A549 (cell line): ENCODE data around the gene LRSAM1. TPM values are rescaled to one million over a fixed set of nuclear protein-coding genes. Genes with fewer than 3 reads are reported as not detected.
A peak's percentile ranks its signal among the peaks of the same experiment; 100 is the strongest.

Experiments
- ATAC-seq, 2 experiments: fragments of 200-7000 bp in 1 of 2; fragments of >200 bp in 1 of 2; cut with Nextera tagmentation in 1 of 2; cut with Tn5 transposase in 1 of 2; 3 replicates each; pipeline versions ENCODE4 v1.8.0 to v1.9.1; 2018 to 2020; ENCODE audit warnings: mild to moderate bottlenecking in 1 of 2, moderate library complexity in 1 of 2
- CTCF ChIA-PET: fragments of 300-600 bp; sonication (Branson Sonifier 250); formaldehyde crosslinking; extraction: SDS; loops from one replicate; lab custom pipeline; 2021; ENCODE audit warnings: antibody characterized with exemption, inconsistent platforms; lab: Yijun Ruan, JAX
- POLR2A ChIA-PET: fragments of 350-600 bp; formaldehyde crosslinking; extraction: SDS; loops from one replicate; lab custom pipeline; 2021; ENCODE audit warnings: antibody characterized with exemption, inconsistent platforms; lab: Yijun Ruan, JAX
- DNase-seq, 2 experiments: peaks; one replicate each; pipeline versions ENCODE4 v3.0.0 to v3.0.0-alpha.2; 2011 to 2016; ENCODE audit warnings: low read depth in 1 of 2, low spot score in 1 of 2
- FAIRE-seq: peaks from 2 replicates; lab custom pipeline; 2011; peaks lifted over from hg19 to GRCh38; lab: Jason Lieb, UNC
- H3K27ac ChIP-seq, 2 experiments: fragments of >200 bp; sonication (Bioruptor Twin); formaldehyde crosslinking; 3 replicates each; pipeline ENCODE4 v1.5.1; 2016 to 2017
- H3K4me1 ChIP-seq: fragments of >200 bp; sonication (Bioruptor Twin); formaldehyde crosslinking; 3 replicates; pipeline ENCODE4 v1.6.1; 2016
- H3K4me2 ChIP-seq: fragments of >200 bp; sonication (Bioruptor Twin); formaldehyde crosslinking; 3 replicates; pipeline ENCODE4 v1.6.1; 2016
- H3K4me3 ChIP-seq: fragments of >200 bp; sonication (Bioruptor Twin); formaldehyde crosslinking; 3 replicates; pipeline ENCODE4 v1.5.1; 2016
- H3K9me3 ChIP-seq: fragments of >200 bp; sonication (Bioruptor Twin); formaldehyde crosslinking; 3 replicates; pipeline ENCODE4 v1.6.1; 2016
- BHLHE40 ChIP-seq: IDR thresholded peaks from 2 replicates; pipeline ENCODE4 v1.6.1; 2012; ENCODE audit warnings: low read depth, low read length, inconsistent platforms
- CBX2 ChIP-seq: fragments of 200-600 bp; sonication (generic); IDR thresholded peaks from 2 replicates; pipeline ENCODE4 v1.6.1; 2016; ENCODE audit warnings: low read depth, mild to moderate bottlenecking, borderline replicate concordance
- CBX8 ChIP-seq: fragments of 200-600 bp; sonication (generic); IDR thresholded peaks from 2 replicates; pipeline ENCODE4 v1.6.1; 2016
- CEBPB ChIP-seq, 2 experiments: fragments of >200 bp in 1 of 2; sonication (Bioruptor Twin) in 1 of 2; formaldehyde crosslinking in 1 of 2; IDR thresholded peaks; 2 replicates each; pipeline ENCODE4 v1.6.1; 2012 to 2016
- E2F6 ChIP-seq: IDR thresholded peaks from 2 replicates; pipeline ENCODE4 v1.6.1; 2012; ENCODE audit warnings: low read depth, borderline replicate concordance
- EHF ChIP-seq: fragments of 250-450 bp; sonication (Bioruptor Pico); IDR thresholded peaks from 2 replicates; pipeline ENCODE4 v1.5.0; 2020; ENCODE audit warnings: mild to moderate bottlenecking
- EHMT2 ChIP-seq: fragments of 200-600 bp; sonication (generic); IDR thresholded peaks from 2 replicates; pipeline ENCODE4 v1.6.1; 2016; ENCODE audit warnings: antibody characterized with exemption, low read depth, mild to moderate bottlenecking, moderate library complexity
- GATA3 ChIP-seq: IDR thresholded peaks from 2 replicates; pipeline ENCODE4 v1.6.1; 2012; ENCODE audit warnings: borderline replicate concordance
- HEYL ChIP-seq: fragments of 250-450 bp; sonication (Bioruptor Pico); IDR thresholded peaks from 2 replicates; pipeline ENCODE4 v1.8.0; 2021; ENCODE audit warnings: mild to moderate bottlenecking, moderate library complexity
- HOXB5 ChIP-seq: fragments of 250-450 bp; sonication (Bioruptor Pico); IDR thresholded peaks from 2 replicates; pipeline ENCODE4 v1.5.0; 2020; ENCODE audit warnings: mild to moderate bottlenecking, moderate library complexity
- JUN ChIP-seq, 2 experiments: fragments of >200 bp; sonication (Bioruptor Twin); formaldehyde crosslinking; IDR thresholded peaks; 2 replicates in 1 of 2; 3 replicates in 1 of 2; pipeline ENCODE4 v1.6.1; 2016 to 2017
- KDM5A ChIP-seq: fragments of 200-600 bp; sonication (generic); IDR thresholded peaks from 2 replicates; pipeline ENCODE4 v1.6.1; 2016; ENCODE audit warnings: antibody characterized with exemption, mild to moderate bottlenecking
- MYC ChIP-seq: IDR thresholded peaks from 2 replicates; pipeline ENCODE4 v1.6.1; 2012; ENCODE audit warnings: mild to moderate bottlenecking, inconsistent platforms, low read length, improper control_type of control experiment, borderline replicate concordance
- POLR2AphosphoS2 ChIP-seq: conservative IDR thresholded peaks from 2 replicates; pipeline ENCODE4 v1.6.1; 2012; ENCODE audit warnings: low read length, improper control_type of control experiment, inconsistent platforms
- RARB ChIP-seq: fragments of 250-450 bp; sonication (Bioruptor Pico); IDR thresholded peaks from 2 replicates; pipeline ENCODE4 v1.8.0; 2021; ENCODE audit warnings: mild to moderate bottlenecking, moderate library complexity
- REST ChIP-seq: fragments of 200-600 bp; sonication (generic); IDR thresholded peaks from 2 replicates; pipeline ENCODE4 v1.6.1; 2016; ENCODE audit warnings: antibody characterized with exemption, mild to moderate bottlenecking, moderate library complexity
- RFX5 ChIP-seq: fragments of 450-650 bp; IDR thresholded peaks from 2 replicates; pipeline ENCODE4 v1.7.1; 2014; ENCODE audit warnings: antibody characterized with exemption, mild to moderate bottlenecking, moderate library complexity
- SMC3 ChIP-seq: fragments of >200 bp; sonication (Bioruptor Twin); formaldehyde crosslinking; IDR thresholded peaks from 3 replicates; pipeline ENCODE4 v1.6.1; 2018; ENCODE audit warnings: inconsistent platforms
- ZFP36 ChIP-seq: fragments of 450-650 bp; IDR thresholded peaks from 2 replicates; pipeline ENCODE4 v1.6.1; 2014; ENCODE audit warnings: borderline replicate concordance; ENCODE audit not compliant: partially characterized antibody
- WGBS: methylation state at CpG from one replicate; pipeline ENCODE4 v1.1.6; 2017; ENCODE audit errors: missing lambda C conversion rate; 5-methylcytosine and 5-hydroxymethylcytosine counted together
- polyA plus RNA-seq, 4 experiments: library from polyadenylated mRNA; depleted of rRNA in 3 of 4; stranded (reverse); fragments of >200 nt; fragmentation: RNase III in 1 of 4; extraction: RNeasy Plus Mini Kit Qiagen cat#74134 plus additional on column Dnase treatment in 1 of 4; gene quantifications; 2 replicates in 3 of 4; 3 replicates in 1 of 4; pipeline ENCODE4 v1.2.3, GENCODE V29; 2011 to 2017
- TF ChIP-seq, protein P1 (sequence below): fragments of >200 bp; sonication (Bioruptor Twin); formaldehyde crosslinking; IDR thresholded peaks from 2 replicates; pipeline ENCODE4 v1.6.1; 2016
- TF ChIP-seq, protein P2 (sequence below): fragments of 250-450 bp; sonication (Bioruptor Pico); IDR thresholded peaks from 2 replicates; pipeline ENCODE4 v1.5.0; 2021; ENCODE audit warnings: mild to moderate bottlenecking, moderate library complexity, borderline replicate concordance
- TF ChIP-seq, protein P3 (sequence below): fragments of 150-350 bp; IDR thresholded peaks from 2 replicates; pipeline ENCODE4 v1.6.1; 2014; ENCODE audit warnings: low read depth, mild to moderate bottlenecking, low read length

The LRSAM1 gene
- polyA plus RNA-seq, 2 of the 4 experiments (the other 2 are of a cell fraction) = 5.1 to 10.0 TPM

DNA sequence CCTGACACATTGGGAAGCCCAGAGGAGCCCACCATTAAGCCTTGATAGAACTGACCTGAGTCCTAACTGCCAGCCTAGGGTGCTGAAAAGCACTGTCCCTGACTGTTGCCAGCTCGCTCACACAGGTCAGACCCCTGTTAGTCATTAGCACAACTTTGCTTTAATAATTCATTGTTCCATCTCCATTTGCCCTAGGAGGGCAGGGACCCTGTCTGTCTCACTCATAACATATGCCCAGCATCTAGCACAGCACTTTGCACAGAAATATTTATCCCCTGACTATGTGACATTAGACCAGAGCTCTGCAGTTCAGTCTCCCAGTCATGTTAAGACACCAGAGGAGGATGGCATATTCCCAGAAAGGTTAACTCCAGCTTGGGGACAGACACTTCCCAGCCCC is 99.0 kb downstream of the LRSAM1 start:
- 0 out of 3 replicates have a peak overlapping the region, but pooled peaks have one; percentile 19 for H3K4me2 ChIP-seq
- peak overlapping the region in 1 of 2 experiments; percentile 63; a peak in 3 of 6 replicates for H3K27ac ChIP-seq
- peaks cover 78% of the 10 kb centered on the region for H3K4me1 ChIP-seq
- no peak for DNase-seq
- no peak for ATAC-seq
- CTCF ChIA-PET = interaction anchor here (0.9 to 4.7 kb wide), 6 partner anchors 10 to 46 kb away, joined by 3 to 18 read pairs (median 4); a partner anchor contains a TSS
- no peaks in the 10 kb centered on the region for H3K9me3 ChIP-seq
- WGBS = 88% methylated on average over 1 of the region's 1 CpG
- POLR2A ChIA-PET = interaction anchor here (1.3 kb wide), 1 partner anchor 11 kb away, joined by 4 read pairs; no protein-coding TSS in a partner anchor
- TF ChIP-seq KDM5A (no peak), E2F6 (no peak), EHMT2 (no peak), GATA3 (no peak), HEYL (no peak), CBX8 (no peak), POLR2AphosphoS2 (no peak), MYC (no peak), HOXB5 (CRISPR knock-in tag) (no peak), RFX5 (no peak), BHLHE40 (no peak), SMC3 (no peak), CEBPB (IDR thresholded peaks at IDR 0.05) (no peak), JUN (IDR thresholded peaks at IDR 0.05) (no peak), CBX2 (no peak), RARB (CRISPR knock-in tag) (no peak)
- TF ChIP-seq, protein P1, sequence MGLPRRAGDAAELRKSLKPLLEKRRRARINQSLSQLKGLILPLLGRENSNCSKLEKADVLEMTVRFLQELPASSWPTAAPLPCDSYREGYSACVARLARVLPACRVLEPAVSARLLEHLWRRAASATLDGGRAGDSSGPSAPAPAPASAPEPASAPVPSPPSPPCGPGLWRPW = no peak
- TF ChIP-seq, protein P2, sequence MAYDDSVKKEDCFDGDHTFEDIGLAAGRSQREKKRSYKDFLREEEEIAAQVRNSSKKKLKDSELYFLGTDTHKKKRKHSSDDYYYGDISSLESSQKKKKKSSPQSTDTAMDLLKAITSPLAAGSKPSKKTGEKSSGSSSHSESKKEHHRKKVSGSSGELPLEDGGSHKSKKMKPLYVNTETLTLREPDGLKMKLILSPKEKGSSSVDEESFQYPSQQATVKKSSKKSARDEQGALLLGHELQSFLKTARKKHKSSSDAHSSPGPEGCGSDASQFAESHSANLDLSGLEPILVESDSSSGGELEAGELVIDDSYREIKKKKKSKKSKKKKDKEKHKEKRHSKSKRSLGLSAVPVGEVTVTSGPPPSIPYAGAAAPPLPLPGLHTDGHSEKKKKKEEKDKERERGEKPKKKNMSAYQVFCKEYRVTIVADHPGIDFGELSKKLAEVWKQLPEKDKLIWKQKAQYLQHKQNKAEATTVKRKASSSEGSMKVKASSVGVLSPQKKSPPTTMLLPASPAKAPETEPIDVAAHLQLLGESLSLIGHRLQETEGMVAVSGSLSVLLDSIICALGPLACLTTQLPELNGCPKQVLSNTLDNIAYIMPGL (CRISPR knock-in tag) = no peak
- TF ChIP-seq, protein P3, sequence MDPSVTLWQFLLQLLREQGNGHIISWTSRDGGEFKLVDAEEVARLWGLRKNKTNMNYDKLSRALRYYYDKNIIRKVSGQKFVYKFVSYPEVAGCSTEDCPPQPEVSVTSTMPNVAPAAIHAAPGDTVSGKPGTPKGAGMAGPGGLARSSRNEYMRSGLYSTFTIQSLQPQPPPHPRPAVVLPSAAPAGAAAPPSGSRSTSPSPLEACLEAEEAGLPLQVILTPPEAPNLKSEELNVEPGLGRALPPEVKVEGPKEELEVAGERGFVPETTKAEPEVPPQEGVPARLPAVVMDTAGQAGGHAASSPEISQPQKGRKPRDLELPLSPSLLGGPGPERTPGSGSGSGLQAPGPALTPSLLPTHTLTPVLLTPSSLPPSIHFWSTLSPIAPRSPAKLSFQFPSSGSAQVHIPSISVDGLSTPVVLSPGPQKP = no peak
- FAIRE-seq = no peak
- H3K4me3 ChIP-seq = no peak overlapping the region

DNA sequence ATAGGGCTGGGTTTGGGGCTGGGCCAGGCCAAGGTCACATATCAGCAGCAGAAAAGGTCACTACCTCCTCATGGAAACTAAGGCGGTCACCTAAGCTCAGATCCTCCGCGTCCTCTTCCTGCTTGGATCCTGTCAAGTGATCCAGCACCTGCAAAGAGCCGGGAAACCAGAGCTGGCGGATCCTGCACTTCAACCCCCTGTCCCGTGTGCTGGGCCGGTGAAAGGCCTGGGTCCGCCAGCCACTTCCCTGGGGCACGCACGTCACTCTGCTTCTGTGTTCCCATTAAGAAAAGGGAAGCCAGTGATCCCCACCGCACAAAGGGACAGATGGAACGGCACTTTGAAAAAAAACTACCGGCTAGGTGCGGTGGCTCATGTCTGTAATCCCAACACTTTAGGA is 99.4 kb downstream of the LRSAM1 start:
- POLR2A ChIA-PET = interaction anchor here (1.3 kb wide), 1 partner anchor 11 kb away, joined by 4 read pairs; no protein-coding TSS in a partner anchor
- WGBS = 90% methylated on average over 14 of the region's 14 CpGs
- CTCF ChIA-PET = interaction anchor here (0.9 to 4.7 kb wide), 7 partner anchors 10 to 46 kb away, joined by 3 to 18 read pairs (median 5); no protein-coding TSS in a partner anchor
- ATAC-seq (no peak), DNase-seq (no peak), FAIRE-seq (no peak)
- Histone ChIP-seq H3K9me3 (no peaks in the 10 kb centered on the region), H3K4me3 (no peak overlapping the region), H3K27ac (peak overlapping the region in 1 of 2 experiments; percentile 63; a peak in 3 of 6 replicates), H3K4me1 (peaks cover 82% of the 10 kb centered on the region), H3K4me2 (0 out of 3 replicates have a peak overlapping the region, but pooled peaks have one; percentile 19)
- TF ChIP-seq EHF = no peak
- no peak for TF ChIP-seq REST
- no peak for TF ChIP-seq CBX2
- TF ChIP-seq ZFP36 = no peak
- TF ChIP-seq BHLHE40 = no peak
